MG63 (cell line): ENCODE results near the gene NSUN5. TPM values are rescaled to one million over a fixed set of nuclear protein-coding genes. Genes with fewer than 3 reads are reported as not detected.
"Not testable (repeated sequence)": the region's sequence is repeated elsewhere in the genome, so short reads cannot be mapped to it uniquely, and the experiment has no call there.

ENCODE experiments used
- DNase-seq: peaks from one replicate; pipeline ENCODE4 v3.0.0-alpha.2; 2020
- H3K27me3 ChIP-seq: fragments of 250-450 bp; sonication (Bioruptor Pico); 2 replicates; pipeline ENCODE4 v1.5.1; 2020; ENCODE audit warnings: mild to moderate bottlenecking, moderate library complexity
- H3K36me3 ChIP-seq: fragments of 250-450 bp; sonication (Bioruptor Pico); 2 replicates; pipeline ENCODE4 v1.5.1; 2020; ENCODE audit warnings: mild to moderate bottlenecking, moderate library complexity
- H3K4me3 ChIP-seq: fragments of 250-450 bp; sonication (Bioruptor Pico); 2 replicates; pipeline ENCODE4 v1.5.1; 2020; ENCODE audit warnings: mild to moderate bottlenecking, moderate library complexity
- H3K9me3 ChIP-seq: fragments of 250-450 bp; sonication (Bioruptor Pico); 2 replicates; pipeline ENCODE4 v1.5.1; 2020; ENCODE audit warnings: mild to moderate bottlenecking, moderate library complexity
- total RNA-seq: library from RNA; depleted of rRNA; stranded (reverse); fragments of >200 nt; shearing (Covaris generic); gene quantifications from 2 replicates; pipeline ENCODE4 v1.2.3, GENCODE V29; 2014; ENCODE audit warnings: low replicate concordance

Gene NSUN5
- total RNA-seq, 1 experiment from 2014 or later = 44.7 TPM

GRCh38 chr7:73308074-73308664 lies 457 bp downstream of the NSUN5 start:
- H3K9me3 ChIP-seq = no peaks in the 10 kb centered on the region
- H3K4me3 ChIP-seq = peak overlapping the region; percentile 61
- no peaks in the 10 kb centered on the region for H3K27me3 ChIP-seq
- no peaks in the 10 kb centered on the region for H3K36me3 ChIP-seq
- DNase-seq = no peak

- DNase-seq = no peak
- Histone ChIP-seq H3K4me3 (no peak overlapping the region; the same call in 1 of the 2 replicates), H3K27me3 (no peaks in the 10 kb centered on the region)
Measured at GRCh38 chr7:73307436-73307835, 1.2 kb downstream of the NSUN5 start.

GRCh38 chr7:73304612-73305387 lies 3.8 kb downstream of the NSUN5 start:
- not testable (repeated sequence) for H3K9me3 ChIP-seq, H3K4me3 ChIP-seq, DNase-seq, H3K27me3 ChIP-seq, H3K36me3 ChIP-seq

More at GRCh38 chr7:73307436-73307835, 1.2 kb downstream of the NSUN5 start:
- Histone ChIP-seq H3K36me3 (no peaks in the 10 kb centered on the region), H3K9me3 (no peaks in the 10 kb centered on the region)

- no peak overlapping the region for H3K4me3 ChIP-seq
- H3K36me3 ChIP-seq = no peaks in the 10 kb centered on the region
- no peaks in the 10 kb centered on the region for H3K9me3 ChIP-seq
- no peak for DNase-seq
- no peaks in the 10 kb centered on the region for H3K27me3 ChIP-seq
Measured at GRCh38 chr7:73304071-73304470, 4.6 kb downstream of the NSUN5 start.

- Histone ChIP-seq H3K27me3 (no peaks in the 10 kb centered on the region), H3K36me3 (no peaks in the 10 kb centered on the region), H3K4me3 (no peak overlapping the region), H3K9me3 (no peaks in the 10 kb centered on the region)
- DNase-seq = no peak
Measured at GRCh38 chr7:73303546-73303945, 5.1 kb downstream of the NSUN5 start.

GRCh38 chr7:73302846-73303245 lies 5.8 kb downstream of the NSUN5 start:
- H3K9me3 ChIP-seq, H3K36me3 ChIP-seq, H3K27me3 ChIP-seq, H3K4me3 ChIP-seq, DNase-seq: not testable (repeated sequence)

- not testable (repeated sequence) for H3K4me3 ChIP-seq, H3K36me3 ChIP-seq, H3K27me3 ChIP-seq, DNase-seq, H3K9me3 ChIP-seq
Measured at GRCh38 chr7:73301108-73301507, 7.5 kb downstream of the NSUN5 start.

- H3K4me3 ChIP-seq, H3K27me3 ChIP-seq, DNase-seq, H3K36me3 ChIP-seq, H3K9me3 ChIP-seq: not testable (repeated sequence)
Measured at GRCh38 chr7:73299812-73300211, 8.8 kb downstream of the NSUN5 start.

- H3K4me3 ChIP-seq, DNase-seq, H3K27me3 ChIP-seq, H3K36me3 ChIP-seq, H3K9me3 ChIP-seq: not testable (repeated sequence)
Measured at GRCh38 chr7:73297706-73298105, 10.9 kb downstream of the NSUN5 start.

- not testable (repeated sequence) for DNase-seq, H3K36me3 ChIP-seq, H3K9me3 ChIP-seq
Measured at GRCh38 chr7:73297235-73297634, 11.4 kb downstream of the NSUN5 start.

GRCh38 chr7:73277210-73277609 lies 31.4 kb downstream of the NSUN5 start:
- not testable (repeated sequence) for H3K9me3 ChIP-seq, H3K27me3 ChIP-seq, DNase-seq, H3K4me3 ChIP-seq, H3K36me3 ChIP-seq

More at GRCh38 chr7:73297235-73297634, 11.4 kb downstream of the NSUN5 start:
- not testable (repeated sequence) for H3K4me3 ChIP-seq, H3K27me3 ChIP-seq

GRCh38 chr7:73267813-73268212 lies 40.8 kb downstream of the NSUN5 start:
- not testable (repeated sequence) for H3K36me3 ChIP-seq, H3K9me3 ChIP-seq, DNase-seq, H3K4me3 ChIP-seq, H3K27me3 ChIP-seq

- not testable (repeated sequence) for H3K36me3 ChIP-seq, H3K4me3 ChIP-seq, H3K9me3 ChIP-seq, H3K27me3 ChIP-seq, DNase-seq
Measured at GRCh38 chr7:73266719-73267368, 41.8 kb downstream of the NSUN5 start.

- DNase-seq, H3K4me3 ChIP-seq, H3K36me3 ChIP-seq, H3K9me3 ChIP-seq, H3K27me3 ChIP-seq: not testable (repeated sequence)
Measured at GRCh38 chr7:73262416-73262815, 46.2 kb downstream of the NSUN5 start.
